ENCODE measurements around the gene SH2D6.
"Not testable (repeated sequence)": the region's sequence is repeated elsewhere in the genome, so short reads cannot be mapped to it uniquely, and the experiment has no call there.

SH2D6 gene

GRCh38 chr2:85378257-85378656 lies 40.3 kb upstream of the SH2D6 start:
- Histone ChIP-seq H3K9me2 (replicated peaks; ENCODE audit: insufficient read depth, low read length) (no peaks in the 10 kb centered on the region), H3K9me3 (replicated peaks; ENCODE audit: insufficient read depth, low read length) (no peaks in the 10 kb centered on the region), H2AFZ (ENCODE audit: low read length) (no peak overlapping the region), H3F3A (ENCODE audit: insufficient read depth, low read length) (no peaks in the 10 kb centered on the region), H3K4me3 (ENCODE audit: low read length) (no peak overlapping the region), H3K79me2 (ENCODE audit: low read length) (no peaks in the 10 kb centered on the region), H3K27me3 (replicated peaks; ENCODE audit: insufficient read depth, low read length) (no peaks in the 10 kb centered on the region), H3K36me3 (replicated peaks; ENCODE audit: insufficient read depth, low read length) (no peaks in the 10 kb centered on the region), H3K4me1 (ENCODE audit: low read length) (no peaks in the 10 kb centered on the region), H3K4me2 (ENCODE audit: low read depth, low read length) (no peak overlapping the region), H3K9ac (ENCODE audit: low read length) (no peak overlapping the region), H3K27ac (ENCODE audit: low read length) (no peak overlapping the region), H4K20me1 (ENCODE audit: insufficient read depth, low read length) (no peaks in the 10 kb centered on the region)
- TF ChIP-seq EZH2 (optimal IDR thresholded peaks at IDR 0.05; ENCODE audit: low read depth, low read length) (no peak), CTCF (IDR thresholded peaks at IDR 0.05; ENCODE audit: low read length) (no peak), EZH2phosphoT487 (IDR thresholded peaks at IDR 0.05; ENCODE audit: low read length) (no peak)
- no peak for DNase-seq

- Histone ChIP-seq H2AFZ (ENCODE audit: low read length) (no peak overlapping the region), H3K9me3 (replicated peaks; ENCODE audit: insufficient read depth, low read length) (no peaks in the 10 kb centered on the region), H3K27ac (ENCODE audit: low read length) (no peak overlapping the region), H3F3A (ENCODE audit: insufficient read depth, low read length) (no peaks in the 10 kb centered on the region), H3K4me3 (ENCODE audit: low read length) (no peak overlapping the region), H3K4me2 (ENCODE audit: low read depth, low read length) (no peak overlapping the region), H3K9ac (ENCODE audit: low read length) (no peak overlapping the region), H3K36me3 (replicated peaks; ENCODE audit: insufficient read depth, low read length) (no peaks in the 10 kb centered on the region), H3K9me2 (replicated peaks; ENCODE audit: insufficient read depth, low read length) (no peaks in the 10 kb centered on the region), H4K20me1 (ENCODE audit: insufficient read depth, low read length) (no peaks in the 10 kb centered on the region), H3K27me3 (replicated peaks; ENCODE audit: insufficient read depth, low read length) (no peaks in the 10 kb centered on the region), H3K79me2 (ENCODE audit: low read length) (no peaks in the 10 kb centered on the region), H3K4me1 (ENCODE audit: low read length) (no peaks in the 10 kb centered on the region)
- DNase-seq: no peak
- TF ChIP-seq EZH2 (optimal IDR thresholded peaks at IDR 0.05; ENCODE audit: low read depth, low read length): no peak
- no peak for TF ChIP-seq CTCF (IDR thresholded peaks at IDR 0.05; ENCODE audit: low read length)
These were observed 38.5 kb upstream of the SH2D6 start for GRCh38 chr2:85380048-85380447.

GRCh38 chr2:85383151-85383550 lies 35.4 kb upstream of the SH2D6 start:
- H4K20me1 ChIP-seq (ENCODE audit: insufficient read depth, low read length); H3K9ac ChIP-seq (ENCODE audit: low read length); H3K79me2 ChIP-seq (ENCODE audit: low read length); H3K27ac ChIP-seq (ENCODE audit: low read length); H3K27me3 ChIP-seq (replicated peaks; ENCODE audit: insufficient read depth, low read length); H2AFZ ChIP-seq (ENCODE audit: low read length); H3K36me3 ChIP-seq (replicated peaks; ENCODE audit: insufficient read depth, low read length); H3K4me2 ChIP-seq (ENCODE audit: low read depth, low read length); H3K4me1 ChIP-seq (ENCODE audit: low read length); H3K4me3 ChIP-seq (ENCODE audit: low read length); H3K9me2 ChIP-seq (replicated peaks; ENCODE audit: insufficient read depth, low read length); H3F3A ChIP-seq (ENCODE audit: insufficient read depth, low read length); H3K9me3 ChIP-seq (replicated peaks; ENCODE audit: insufficient read depth, low read length); DNase-seq: not testable (repeated sequence)

GRCh38 chr2:85383850-85384249 lies 34.7 kb upstream of the SH2D6 start:
- no peak overlapping the region for H2AFZ ChIP-seq (ENCODE audit: low read length)
- no peaks in the 10 kb centered on the region for H4K20me1 ChIP-seq (ENCODE audit: insufficient read depth, low read length)
- no peak for TF ChIP-seq CTCF (IDR thresholded peaks at IDR 0.05; ENCODE audit: low read length)
- TF ChIP-seq EZH2phosphoT487 (IDR thresholded peaks at IDR 0.05; ENCODE audit: low read length): no peak
- TF ChIP-seq EZH2 (optimal IDR thresholded peaks at IDR 0.05; ENCODE audit: low read depth, low read length): no peak
- no peak overlapping the region for H3K4me3 ChIP-seq (ENCODE audit: low read length)
- no peaks in the 10 kb centered on the region for H3F3A ChIP-seq (ENCODE audit: insufficient read depth, low read length)
- no peaks in the 10 kb centered on the region for H3K27me3 ChIP-seq (replicated peaks; ENCODE audit: insufficient read depth, low read length)
- no peaks in the 10 kb centered on the region for H3K9me3 ChIP-seq (replicated peaks; ENCODE audit: insufficient read depth, low read length)
- H3K79me2 ChIP-seq (ENCODE audit: low read length): no peaks in the 10 kb centered on the region
- H3K36me3 ChIP-seq (replicated peaks; ENCODE audit: insufficient read depth, low read length): no peaks in the 10 kb centered on the region
- no peak overlapping the region for H3K9ac ChIP-seq (ENCODE audit: low read length)
- H3K4me2 ChIP-seq (ENCODE audit: low read depth, low read length): no peak overlapping the region
- no peak for DNase-seq
- H3K4me1 ChIP-seq (ENCODE audit: low read length): no peaks in the 10 kb centered on the region
- no peak overlapping the region for H3K27ac ChIP-seq (ENCODE audit: low read length)
- H3K9me2 ChIP-seq (replicated peaks; ENCODE audit: insufficient read depth, low read length): no peaks in the 10 kb centered on the region

Measured in MM.1S (cell line).